GM18907 (cell line): ENCODE measurements around the gene KCNQ1.

Experiments
- ATAC-seq: cut with Tn5 transposase; IDR thresholded peaks from one replicate; pipeline ENCODE4 v1.9.1; 2021; ENCODE audit warnings: mild to moderate bottlenecking, moderate library complexity; ENCODE audit not compliant: unreplicated experiment

Gene KCNQ1

GRCh38 chr11:2410616-2411015, 34.2 kb upstream of the KCNQ1 start:
- no peak for ATAC-seq

GRCh38 chr11:2411446-2412305, 33.1 kb upstream of the KCNQ1 start:
- no peak for ATAC-seq

- ATAC-seq = no peak
Measured at GRCh38 chr11:2412323-2412722, 32.5 kb upstream of the KCNQ1 start.

- ATAC-seq = no peak
Measured at GRCh38 chr11:2413742-2414579, 30.8 kb upstream of the KCNQ1 start.

DNA sequence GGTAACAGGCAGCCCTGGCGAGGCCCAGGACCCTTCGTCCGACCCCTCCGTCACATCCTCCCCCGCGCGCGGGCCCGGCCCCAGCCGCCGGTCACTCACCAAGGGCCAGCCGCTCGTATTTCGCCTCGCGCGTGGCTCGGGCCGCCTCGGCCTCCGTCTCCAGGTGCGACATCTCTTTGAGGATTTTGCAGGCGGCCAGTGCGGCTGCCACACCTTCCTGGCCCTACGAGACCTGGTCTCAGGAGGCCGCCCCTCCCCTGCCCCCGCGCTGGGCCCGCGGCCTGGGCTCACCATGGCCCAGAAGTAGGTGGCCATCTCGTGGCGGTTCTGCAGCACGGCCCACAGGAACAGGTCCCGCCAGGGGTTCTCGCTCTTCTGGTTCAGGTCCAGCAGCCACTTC, 30.2 kb upstream of the KCNQ1 start:
- no peak for ATAC-seq

DNA sequence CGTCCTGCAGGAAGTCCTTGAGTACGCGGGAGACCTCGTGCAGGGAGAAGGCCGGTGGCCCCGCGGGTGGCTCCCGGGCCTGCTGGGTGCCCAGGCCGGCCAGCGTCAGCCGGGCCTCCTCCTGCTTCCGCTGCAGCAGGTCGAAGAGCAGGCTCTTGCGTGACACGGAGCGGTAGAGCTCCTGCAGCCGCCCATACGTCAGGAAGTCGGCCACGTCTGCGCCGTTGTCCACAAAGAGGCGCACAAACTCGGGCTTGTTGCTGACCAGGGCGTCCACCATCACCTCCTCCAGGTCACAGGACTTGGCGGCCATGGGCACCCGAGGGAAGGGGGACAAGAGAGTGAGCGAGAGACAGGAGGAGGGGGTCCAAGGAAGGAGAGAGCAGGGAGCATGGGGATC, 29.6 kb upstream of the KCNQ1 start:
- ATAC-seq = no peak

- ATAC-seq = no peak
Measured at GRCh38 chr11:2415601-2416380, 29.0 kb upstream of the KCNQ1 start.

DNA sequence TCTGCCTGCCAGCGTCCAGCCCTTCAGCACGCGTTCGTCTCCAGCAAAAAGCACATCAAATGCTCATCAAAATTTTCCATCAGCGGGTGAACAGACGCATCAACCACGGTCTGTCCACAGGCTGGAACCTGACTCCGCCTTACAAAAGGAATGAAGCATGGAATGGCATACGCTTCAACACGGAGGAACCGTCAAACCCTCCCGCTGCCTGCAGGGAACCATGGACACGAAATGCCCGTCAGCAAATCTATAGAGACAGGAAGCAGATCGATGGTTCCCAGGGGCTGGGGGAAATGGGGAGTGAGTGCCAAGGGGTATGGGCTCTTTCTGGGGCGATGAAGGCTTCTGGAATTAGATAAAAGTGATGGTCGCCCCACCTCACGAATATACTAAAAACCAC, 28.0 kb upstream of the KCNQ1 start:
- no peak for ATAC-seq

DNA sequence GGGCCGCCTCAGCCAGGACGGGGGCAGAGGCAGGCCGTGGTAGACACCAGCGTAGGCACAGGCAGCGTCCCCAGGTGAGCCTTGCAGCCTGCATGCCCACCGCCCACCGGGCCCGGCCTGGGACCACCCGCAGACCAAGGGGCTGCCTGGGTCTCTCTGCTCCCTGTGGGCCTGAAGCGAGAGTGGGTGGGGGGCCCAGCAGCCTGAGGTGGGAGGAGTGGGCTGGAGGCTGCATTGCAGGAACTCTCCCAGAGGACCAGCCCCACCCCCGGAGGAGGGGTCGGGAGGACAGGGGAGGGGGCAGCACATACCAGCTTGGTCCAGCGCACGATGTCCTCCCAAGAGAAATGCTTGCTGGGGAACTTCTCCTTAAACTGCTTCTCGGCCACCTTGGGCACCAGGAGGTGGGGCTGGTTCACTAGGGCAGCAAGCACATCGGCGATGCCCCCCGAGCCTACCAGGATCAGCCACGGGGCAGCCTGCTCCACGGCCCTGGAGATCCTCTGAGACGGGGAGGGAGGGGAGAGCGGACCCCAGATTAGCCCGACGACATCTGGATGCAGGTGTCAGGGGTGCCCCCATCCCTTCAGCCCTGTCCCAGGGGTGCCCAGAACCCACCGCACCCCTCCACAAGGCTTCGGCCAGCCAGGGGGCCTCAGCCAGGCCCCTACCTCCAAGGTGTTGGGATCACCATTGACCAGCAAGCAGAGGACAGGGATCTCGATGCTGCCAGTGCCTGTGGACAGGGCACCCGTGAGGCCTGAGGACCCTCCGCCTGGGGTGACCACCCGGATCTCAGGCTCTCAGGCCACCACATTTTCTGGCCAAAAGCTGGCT, 26.7 kb upstream of the KCNQ1 start:
- ATAC-seq = no peak

DNA sequence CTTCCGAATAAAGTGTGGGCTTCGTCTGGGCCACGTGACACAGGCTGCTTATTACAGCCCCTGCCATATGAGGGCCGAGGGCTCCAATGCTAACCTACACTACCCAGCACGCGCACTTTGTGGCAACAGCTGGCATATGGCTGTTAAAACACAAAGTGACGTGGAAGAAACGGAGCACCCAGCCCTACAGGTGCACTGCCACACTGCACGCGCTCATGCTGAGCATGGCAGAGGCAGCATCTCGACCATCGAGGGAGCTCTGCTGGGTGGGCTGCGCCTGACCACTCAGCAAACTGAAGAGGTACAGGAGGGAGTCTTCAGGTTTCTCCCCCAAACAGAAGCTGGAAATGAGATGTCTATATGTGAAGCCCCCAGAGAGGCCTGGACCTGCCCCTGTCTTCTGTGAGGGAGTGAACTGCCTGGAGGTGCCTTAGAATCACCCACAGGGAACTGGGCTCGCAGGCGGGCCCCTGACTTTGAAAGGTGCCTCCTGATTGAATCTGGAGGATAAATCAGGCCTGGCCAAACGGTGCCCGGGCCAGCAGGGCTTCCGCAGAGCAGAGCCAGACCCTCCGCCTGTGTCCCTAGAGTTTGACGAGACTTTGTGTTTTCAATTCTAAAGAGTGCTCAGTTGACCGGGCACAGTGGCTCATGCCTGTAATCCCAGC, 26.0 kb upstream of the KCNQ1 start:
- no peak for ATAC-seq

DNA sequence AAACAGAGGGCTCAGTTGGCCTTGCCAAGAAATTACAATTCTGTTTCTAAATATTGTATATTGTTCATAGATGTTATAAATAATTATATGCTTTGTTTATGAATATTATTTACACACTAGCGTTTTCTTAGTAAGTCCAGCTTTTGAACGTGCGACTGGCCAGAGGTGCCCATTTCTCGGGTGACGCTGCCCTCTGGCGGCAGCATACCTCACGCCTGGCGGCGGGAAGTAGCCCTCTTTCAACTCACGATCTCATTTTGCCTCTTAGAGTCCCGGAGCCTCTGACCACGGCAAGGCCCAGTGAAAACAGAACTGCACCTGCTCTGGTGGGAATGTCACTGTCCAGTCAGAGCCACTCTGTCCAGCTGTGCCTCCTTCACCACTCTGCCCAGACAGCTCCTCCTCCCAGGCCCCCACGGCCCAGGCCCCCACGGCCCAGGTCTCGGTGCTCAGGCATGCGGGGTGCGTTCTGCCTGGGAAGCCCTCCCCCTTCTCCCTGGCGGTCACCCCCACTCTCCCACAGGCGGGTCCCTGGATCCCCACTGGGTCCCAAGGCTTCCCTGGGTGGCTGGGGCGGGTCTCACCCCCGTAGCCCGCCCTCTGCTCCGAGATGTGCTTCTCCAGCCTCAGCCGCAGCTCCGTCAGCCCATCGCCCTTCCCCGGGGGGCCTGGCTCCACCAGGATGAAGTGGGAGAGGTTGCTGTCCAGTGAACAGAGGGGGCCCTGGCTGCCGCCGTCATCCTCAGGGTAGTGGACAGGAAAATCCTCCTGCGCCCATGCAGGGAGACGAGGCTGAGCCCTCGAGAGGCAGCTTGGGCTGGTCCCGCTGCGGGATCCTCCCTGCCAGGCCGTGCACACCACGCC, 24.9 kb upstream of the KCNQ1 start:
- ATAC-seq = no peak

DNA sequence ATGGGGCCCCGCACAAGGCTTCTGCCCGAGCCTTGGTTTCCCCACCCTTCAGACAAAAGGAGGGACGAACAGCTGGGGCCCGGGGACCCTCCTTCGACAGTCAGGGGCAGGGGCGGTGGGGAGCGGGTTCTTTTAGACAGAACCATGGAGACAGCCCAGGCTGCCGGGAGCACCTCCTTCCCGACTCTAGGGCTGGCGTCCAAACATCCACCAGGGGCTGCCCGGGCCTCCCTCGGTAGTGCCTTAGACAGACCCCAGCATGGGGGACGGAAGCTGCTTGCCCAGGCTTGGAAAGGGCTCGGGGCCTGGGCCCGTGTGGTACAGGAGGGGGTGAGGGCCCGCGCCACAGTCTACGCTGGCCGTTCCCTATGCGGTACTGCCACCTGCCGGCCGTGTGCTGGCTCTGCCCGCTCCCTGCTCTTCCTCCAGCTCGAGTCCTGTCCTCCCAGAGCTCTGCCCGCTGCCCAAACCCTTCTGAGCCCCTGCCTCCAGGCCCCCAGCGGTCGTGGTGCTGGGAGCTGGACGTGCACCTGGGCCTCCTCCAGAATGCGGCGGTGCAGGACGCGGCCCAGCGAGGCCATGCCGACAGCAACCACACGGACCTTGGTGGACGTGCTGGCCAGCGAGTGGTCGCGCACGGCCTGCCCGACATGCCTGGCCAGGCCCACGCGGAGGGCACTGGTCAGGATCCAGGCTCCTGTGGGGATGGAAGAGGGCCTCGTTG, 24.1 kb upstream of the KCNQ1 start:
- ATAC-seq = peak; percentile 77

GRCh38 chr11:2421226-2421994, 23.4 kb upstream of the KCNQ1 start:
- no peak for ATAC-seq

DNA sequence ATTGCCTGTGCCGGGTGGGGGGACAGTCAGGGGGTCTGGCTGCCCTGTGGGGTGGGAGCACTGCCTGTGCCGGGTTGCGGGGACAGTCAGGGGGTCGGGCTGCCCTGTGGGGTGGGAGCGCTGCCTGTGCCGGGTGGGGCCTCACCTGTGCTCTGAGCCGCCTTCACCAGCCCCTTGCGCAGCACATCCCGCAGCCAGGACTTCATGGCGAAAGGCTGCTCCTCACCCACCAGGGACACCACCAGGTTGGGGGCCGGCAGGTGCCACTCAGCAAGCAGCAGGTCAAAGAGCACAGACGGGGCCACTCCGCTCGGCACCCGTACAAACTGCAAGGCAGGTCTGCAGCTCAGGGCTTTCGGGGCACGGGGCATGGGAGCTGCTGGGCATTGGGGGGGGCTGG, 22.8 kb upstream of the KCNQ1 start:
- ATAC-seq = no peak

DNA sequence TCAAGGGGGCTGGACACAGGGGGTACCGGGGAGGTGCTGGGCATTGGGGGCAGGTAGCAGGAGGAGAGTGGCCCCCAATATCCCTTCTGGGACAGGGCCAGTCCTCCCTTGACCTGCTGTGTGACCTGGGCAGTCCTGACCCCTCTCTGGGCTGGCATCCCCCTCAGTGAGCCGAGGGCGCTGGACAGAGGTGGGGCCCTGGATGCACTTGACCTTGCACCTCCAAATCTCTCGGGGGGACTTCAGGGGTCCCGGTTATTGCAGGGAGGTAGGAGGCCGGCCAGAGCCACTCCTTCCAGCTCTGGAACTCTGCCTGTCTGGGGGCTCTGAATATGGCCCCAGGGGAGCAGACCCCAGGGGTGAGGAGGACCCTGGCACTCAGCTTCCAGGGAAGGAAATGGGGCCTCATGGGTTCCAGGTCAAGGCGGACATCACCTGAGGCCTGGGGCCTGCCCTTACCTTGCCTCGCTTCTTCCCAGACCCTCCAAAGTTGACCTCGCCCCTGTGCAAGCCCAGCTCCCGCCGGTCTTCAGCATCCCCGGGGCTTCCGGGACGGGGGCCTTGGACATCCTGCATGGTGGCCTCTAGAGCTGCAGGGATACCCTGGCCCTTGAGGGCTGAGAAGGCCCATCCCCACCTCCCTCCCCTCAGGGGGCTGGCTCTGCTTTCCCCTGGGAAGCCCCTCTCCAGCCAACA, 22.2 kb upstream of the KCNQ1 start:
- no peak for ATAC-seq

DNA sequence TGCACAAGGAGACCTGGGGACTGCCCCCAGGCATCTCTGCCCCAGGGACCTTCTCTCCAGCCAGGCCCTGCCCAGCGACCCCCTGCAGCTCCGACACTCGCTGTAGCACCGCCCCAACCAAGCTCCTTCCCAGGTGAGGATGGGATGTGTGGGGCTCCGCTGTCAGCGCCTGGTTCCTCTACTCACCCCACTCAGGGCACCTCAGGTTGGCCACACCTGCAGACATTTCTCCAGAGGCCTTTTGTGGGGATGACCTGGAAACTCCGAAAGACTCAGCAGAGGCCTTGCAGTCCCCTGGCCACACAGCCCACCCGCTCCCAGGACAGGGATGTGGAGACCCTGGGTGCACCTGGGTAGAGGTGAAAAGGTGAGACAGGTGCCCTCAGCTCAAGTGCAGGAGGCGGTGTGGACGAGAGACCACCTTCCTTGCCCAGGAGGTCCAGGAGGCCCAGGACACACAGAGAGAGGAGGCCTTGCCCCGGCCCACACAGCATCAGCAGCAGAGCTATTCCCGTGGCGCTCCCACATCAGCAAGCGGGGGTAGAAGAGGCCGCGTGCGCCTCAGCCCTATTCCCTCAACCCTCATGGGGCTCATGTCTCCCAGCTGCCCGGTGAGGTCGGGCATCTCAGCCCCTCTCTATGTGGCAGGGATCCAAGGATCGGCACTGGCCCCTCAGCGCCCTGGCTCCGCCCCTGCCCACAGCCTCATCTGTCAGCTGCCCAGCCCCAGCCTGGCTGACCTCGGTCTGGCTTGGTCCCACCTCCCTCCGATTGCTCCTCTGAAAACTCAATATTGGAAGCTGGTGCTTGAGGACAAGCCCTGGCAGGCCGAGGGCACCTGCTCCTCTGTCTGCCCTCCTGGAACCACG, 21.4 kb upstream of the KCNQ1 start:
- no peak for ATAC-seq
